ENCODE measurements around the gene HADHB.

DNA sequence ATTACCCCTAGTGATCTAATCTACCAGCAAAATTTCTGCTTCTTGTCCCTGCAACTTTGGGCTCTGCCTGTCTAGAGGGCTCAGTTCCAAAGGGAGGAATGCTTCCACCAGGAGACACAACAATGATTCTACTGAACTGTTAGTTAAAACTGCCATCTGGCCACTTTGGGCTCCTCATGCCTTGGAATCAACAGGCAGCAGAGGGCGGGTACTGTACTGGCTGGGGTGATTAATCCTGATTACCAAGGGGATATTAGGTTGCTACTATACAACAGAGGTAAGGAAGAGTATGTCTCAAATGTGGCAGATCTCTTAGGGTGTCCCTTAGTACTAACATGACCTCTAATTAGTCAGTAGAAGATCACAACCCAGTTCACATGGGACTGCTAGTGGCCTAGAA lies 21.7 kb upstream of the HADHB start:
- TF ChIP-seq POLR2A (IDR thresholded peaks at IDR 0.05; ENCODE audit: low read length) (no peak), GATA1 (IDR thresholded peaks at IDR 0.05; ENCODE audit: low read depth, low read length) (no peak)
